Lung (tissue), 12 donors: ENCODE measurements around the gene FAM168A. TPM values are rescaled to one million over a fixed set of nuclear protein-coding genes. Genes with fewer than 3 reads are reported as not detected.

Source experiments
- ATAC-seq: fragments of 200-7000 bp; cut with Tn5 transposase; one replicate; pipeline ENCODE4 v1.9.1; 2020; ENCODE audit warnings: moderate number of reproducible peaks; ENCODE audit not compliant: insufficient read depth, low FRiP score
- DNase-seq, 3 donors: peaks; one replicate each; pipeline ENCODE4 v3.0.0-alpha.2; 2013 to 2017
- H3K27ac ChIP-seq, 2 donors: one replicate each; pipeline ENCODE4 v1.5.1; 2013; ENCODE audit warnings: mild to moderate bottlenecking in 2 of 2, moderate library complexity in 2 of 2, control low read depth in 1 of 2, inconsistent platforms in 1 of 2, low read depth in 1 of 2, low read length in 1 of 2
- H3K27me3 ChIP-seq, 3 donors: one replicate each; pipeline ENCODE4 v1.5.1; 2013; ENCODE audit warnings: low read length in 2 of 3; ENCODE audit not compliant: control insufficient read depth in 3 of 3, insufficient read depth in 3 of 3
- H3K36me3 ChIP-seq, 4 donors: one replicate each; pipeline ENCODE4 v1.5.1; 2013; ENCODE audit warnings: low read length in 4 of 4, mild to moderate bottlenecking in 1 of 4, moderate library complexity in 1 of 4; ENCODE audit not compliant: control insufficient read depth in 4 of 4, insufficient read depth in 4 of 4
- H3K4me1 ChIP-seq, 5 donors: one replicate each; pipeline ENCODE4 v1.5.1; 2013; ENCODE audit warnings: low read length in 5 of 5, mild to moderate bottlenecking in 2 of 5, moderate library complexity in 1 of 5; ENCODE audit not compliant: control insufficient read depth in 5 of 5, insufficient read depth in 5 of 5
- H3K4me3 ChIP-seq: one replicate; pipeline ENCODE4 v1.5.1; 2013; ENCODE audit warnings: mild to moderate bottlenecking, control low read depth, moderate library complexity
- H3K9ac ChIP-seq, 2 donors: one replicate each; pipeline ENCODE4 v1.5.1; 2013; ENCODE audit warnings: low read length in 2 of 2, control low read depth in 1 of 2; ENCODE audit not compliant: insufficient read depth in 1 of 2
- H3K9me3 ChIP-seq, 4 donors: one replicate each; pipeline ENCODE4 v1.5.1; 2013; ENCODE audit warnings: low read length in 3 of 4, mild to moderate bottlenecking in 1 of 4, moderate library complexity in 1 of 4; ENCODE audit not compliant: control insufficient read depth in 4 of 4, insufficient read depth in 3 of 4
- CTCF ChIP-seq: IDR thresholded peaks from 2 replicates; pipeline ENCODE4 v1.5.1; 2012; ENCODE audit warnings: mild to moderate bottlenecking; ENCODE audit errors: control extremely low read depth, extremely low read depth
- WGBS, 2 donors: extraction: QIAGEN DNeasy Blood & Tissue Kit; methylation state at CpG; one replicate each; pipeline ENCODE4 v1.1.7; 2013; 5-methylcytosine and 5-hydroxymethylcytosine counted together
- polyA plus RNA-seq, 2 donors: library from polyadenylated mRNA; stranded (reverse); fragments of 200-250 nt; gene quantifications; one replicate each; pipeline ENCODE4 v1.2.1, GENCODE V29; 2013
- total RNA-seq, 2 donors: library from RNA; depleted of rRNA in 1 of 2; stranded (reverse); fragments of >200 nt in 1 of 2; gene quantifications; one replicate each; pipeline ENCODE4 v1.2.1, GENCODE V29; 2014 to 2021
- donor health status: control.
- donor health status: control.
- donor health status: Bipolar disorder and iron deficiency.
- donor health status: healthy.
- donor health status: DM: yes; HTN: yes; CAD: no.

FAM168A gene
- total and polyA plus RNA-seq, 4 donors = 6.7 to 25.5 (median 17.1) TPM

GRCh38 chr11:73430326-73430725, 167.6 kb downstream of the FAM168A start:
- no peak for ATAC-seq
- Histone ChIP-seq H3K9me3 (no peaks in the 10 kb centered on the region), H3K27me3 (no peaks in the 10 kb centered on the region), H3K27ac (no peak overlapping the region), H3K4me1 (peaks cover 0 to 3% (median 0%) of the 10 kb centered on the region in 5 donors), H3K4me3 (no peak overlapping the region), H3K9ac (no peak overlapping the region), H3K36me3 (peaks cover 0 to 2% (median 0%) of the 10 kb centered on the region in 4 donors)
- no peak for DNase-seq
- 82 to 96% methylated on average over 4 of the region's 4 CpGs for WGBS, 2 donors
- TF ChIP-seq CTCF = no peak

DNA sequence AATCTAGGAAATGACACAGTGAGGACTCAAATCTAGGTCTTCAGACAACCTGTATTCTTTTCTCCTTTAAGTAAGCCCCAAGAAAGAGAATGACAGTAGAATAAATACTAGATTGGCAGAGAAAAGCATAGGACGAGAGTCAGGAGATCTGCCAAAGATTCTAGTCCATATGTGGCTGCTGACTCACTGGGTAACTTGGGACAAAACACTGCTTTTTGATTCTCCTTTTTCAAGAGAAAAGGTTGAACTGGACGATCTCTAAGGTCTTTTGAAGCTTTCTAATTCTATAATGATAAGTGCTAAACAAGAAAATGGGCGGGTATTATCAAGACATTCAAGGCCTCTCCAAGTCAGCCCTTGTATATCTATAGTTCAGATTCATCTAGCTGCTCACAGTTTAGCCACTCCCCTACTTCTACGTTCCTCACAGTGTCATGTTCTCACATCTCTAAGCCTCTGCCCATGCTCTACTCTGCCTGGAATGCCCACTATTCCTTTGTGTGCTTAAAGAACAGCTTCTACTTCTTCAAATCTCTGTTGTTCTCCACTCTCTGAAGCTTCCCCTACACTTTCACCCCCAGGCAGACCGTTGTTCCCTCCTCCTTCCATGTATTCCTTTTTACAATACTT, 168.7 kb downstream of the FAM168A start:
- no peak for DNase-seq
- Histone ChIP-seq H3K4me1 (peaks cover 0 to 3% (median 0%) of the 10 kb centered on the region in 5 donors), H3K27ac (no peak overlapping the region), H3K4me3 (no peak overlapping the region), H3K9me3 (no peaks in the 10 kb centered on the region), H3K9ac (no peak overlapping the region), H3K36me3 (peaks cover 0 to 2% (median 0%) of the 10 kb centered on the region in 4 donors), H3K27me3 (no peaks in the 10 kb centered on the region)
- 82 to 90% methylated on average over 5 of the region's 5 CpGs for WGBS, 2 donors
- no peak for TF ChIP-seq CTCF
- ATAC-seq = no peak

DNA sequence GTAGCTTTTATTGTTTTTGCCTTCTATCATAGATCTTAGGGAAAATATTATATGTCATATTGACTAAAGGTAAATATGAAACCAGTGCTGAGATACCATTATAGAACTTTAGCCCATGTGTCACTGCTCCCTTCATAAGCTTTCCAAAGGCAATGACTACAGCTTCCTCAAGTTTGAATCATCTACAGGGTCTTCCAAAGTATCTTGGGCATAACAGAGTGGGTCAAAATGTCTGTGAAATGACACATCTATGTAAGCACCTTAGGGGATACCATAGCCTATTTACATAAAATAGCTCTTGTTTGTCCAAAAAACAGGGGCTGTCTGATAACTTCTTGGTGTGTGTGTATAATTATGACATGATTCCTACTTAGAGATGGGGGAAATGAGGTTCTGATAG, 169.2 kb downstream of the FAM168A start:
- ATAC-seq = no peak
- Histone ChIP-seq H3K36me3 (peaks cover 0 to 2% (median 0%) of the 10 kb centered on the region in 4 donors), H3K27me3 (no peaks in the 10 kb centered on the region), H3K9ac (no peak overlapping the region), H3K4me3 (no peak overlapping the region), H3K4me1 (peaks cover 0 to 3% (median 0%) of the 10 kb centered on the region in 5 donors), H3K9me3 (no peaks in the 10 kb centered on the region), H3K27ac (no peak overlapping the region)
- DNase-seq = no peak
- no peak for TF ChIP-seq CTCF

DNA sequence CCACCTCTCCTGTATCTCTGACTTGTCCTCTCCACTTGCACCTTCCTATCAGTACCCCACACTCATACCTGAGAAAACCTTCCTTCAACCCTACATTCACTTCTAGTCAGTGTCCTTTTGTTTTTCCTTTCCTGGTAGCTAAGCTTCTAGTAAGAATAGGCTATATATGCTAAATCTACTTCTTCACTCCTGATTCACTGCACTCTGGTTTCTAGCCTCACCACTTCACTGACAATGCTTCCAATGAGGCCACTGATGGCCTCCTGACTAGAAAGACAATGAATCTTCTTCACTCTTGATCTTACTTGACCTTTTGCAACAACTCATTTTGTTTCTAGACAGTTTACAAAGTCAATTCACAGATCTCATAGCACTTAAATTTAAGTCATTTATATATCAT, 169.7 kb downstream of the FAM168A start:
- Histone ChIP-seq H3K9me3 (no peaks in the 10 kb centered on the region), H3K4me3 (no peak overlapping the region), H3K36me3 (peaks cover 0 to 2% (median 0%) of the 10 kb centered on the region in 4 donors), H3K27ac (no peak overlapping the region), H3K4me1 (peaks cover 0 to 3% (median 0%) of the 10 kb centered on the region in 5 donors), H3K27me3 (no peaks in the 10 kb centered on the region), H3K9ac (no peak overlapping the region)
- no peak for ATAC-seq
- no peak for DNase-seq
- no peak for TF ChIP-seq CTCF
